ENCODE data around the gene FKBP2. TPM values are rescaled to one million over a fixed set of nuclear protein-coding genes. Genes with fewer than 3 reads are reported as not detected.

FKBP2 gene
- 10 to 100 TPM; 37.8 to 64.1 (median 45.6) TPM for total RNA-seq
- 100 to 1,000 TPM; 307 to 344 TPM for polyA plus RNA-seq

GRCh38 chr11:64240435-64241240 is at the start of gene FKBP2:
Gene FKBP2, plus strand, starts transcription at chr11:64241095. Its CDS starts 1,293 bp downstream, at chr11:64242388.
- no peaks in the 10 kb centered on the region for H3K36me3 ChIP-seq
- peak; percentile 97 to 99 (median 99) for DNase-seq
- FAIRE-seq: no peak
- 0 to 1% methylated on average over 58 of the region's 58 CpGs for WGBS, 2 donors
- no peaks in the 10 kb centered on the region for H3K9me3 ChIP-seq
- H3K4me1 ChIP-seq: peaks cover 29 to 55% (median 46%) of the 10 kb centered on the region in 3 donors
- intact Hi-C loops (cut with DNase I): no loop called here
- peak within 1 kb of the TSS; percentile 78 to 91 (median 80) for H3K4me3 ChIP-seq
- peak within 1 kb of the TSS; percentile 97 to 100 (median 98) for H3K27ac ChIP-seq
- ATAC-seq: peak; percentile 56 to 74 (median 66)
- no peak for TF ChIP-seq CTCF (IDR thresholded peaks at IDR 0.05)
- H3K27me3 ChIP-seq: no peaks in the 10 kb centered on the region

- 91 to 94% methylated on average over 5 of the region's 5 CpGs for WGBS, 2 donors
- TF ChIP-seq CTCF (IDR thresholded peaks at IDR 0.05): no peak
- Histone ChIP-seq H3K27me3 (no peaks in the 10 kb centered on the region), H3K4me3 (no peak overlapping the region), H3K9me3 (no peaks in the 10 kb centered on the region), H3K27ac (no peak overlapping the region), H3K36me3 (peaks cover 15 to 48% (median 42%) of the 10 kb centered on the region in 3 donors), H3K4me1 (peaks cover 0 to 9% (median 3%) of the 10 kb centered on the region in 3 donors)
- intact Hi-C loops (cut with DNase I): no loop called here
- no peak for DNase-seq
- FAIRE-seq: no peak
- no peak for ATAC-seq
Measured at GRCh38 chr11:64192434-64192833, 48.5 kb upstream of the FKBP2 start.

GRCh38 chr11:64196626-64197025 is 44.3 kb upstream of the FKBP2 start:
- Histone ChIP-seq H3K4me3 (no peak overlapping the region), H3K27me3 (no peaks in the 10 kb centered on the region), H3K36me3 (peaks cover 19 to 69% (median 52%) of the 10 kb centered on the region in 3 donors), H3K9me3 (no peaks in the 10 kb centered on the region), H3K27ac (no peak overlapping the region), H3K4me1 (no peaks in the 10 kb centered on the region)
- FAIRE-seq (no peak), DNase-seq (no peak), ATAC-seq (no peak)
- intact Hi-C loops (cut with DNase I): no loop called here
- 85 to 90% methylated on average over 9 of the region's 9 CpGs for whole genome bisulfite sequencing, 2 donors
- TF ChIP-seq CTCF (IDR thresholded peaks at IDR 0.05): no peak

GRCh38 chr11:64198511-64198910 is 42.4 kb upstream of the FKBP2 start:
- no peak for DNase-seq
- WGBS, 2 donors: 93 to 96% methylated on average over 2 of the region's 2 CpGs
- Histone ChIP-seq H3K36me3 (peaks cover 19 to 75% (median 55%) of the 10 kb centered on the region in 3 donors), H3K9me3 (no peaks in the 10 kb centered on the region), H3K27me3 (no peaks in the 10 kb centered on the region), H3K4me1 (no peaks in the 10 kb centered on the region), H3K4me3 (no peak overlapping the region), H3K27ac (no peak overlapping the region)
- intact Hi-C loops (cut with DNase I): no loop called here
- no peak for FAIRE-seq
- no peak for TF ChIP-seq CTCF (IDR thresholded peaks at IDR 0.05)
- ATAC-seq: no peak

- FAIRE-seq (no peak), DNase-seq (no peak), ATAC-seq (no peak)
- no peak overlapping the region for H3K4me3 ChIP-seq
- peaks cover 0 to 3% (median 0%) of the 10 kb centered on the region in 3 donors for H3K4me1 ChIP-seq
- no peak overlapping the region for H3K27ac ChIP-seq
- intact Hi-C loops (cut with DNase I): loop anchor here in 1 of 3 donors (10.0 kb wide), 1 partner anchor 93 kb away; the partner anchor contains the start of gene KCNK4
- WGBS, 2 donors: 56 to 65% methylated on average over 3 of the region's 3 CpGs
- H3K27me3 ChIP-seq: no peaks in the 10 kb centered on the region
- H3K36me3 ChIP-seq: peaks cover 7 to 52% (median 35%) of the 10 kb centered on the region in 3 donors
- H3K9me3 ChIP-seq: no peaks in the 10 kb centered on the region
- TF ChIP-seq CTCF (IDR thresholded peaks at IDR 0.05): no peak
Measured at GRCh38 chr11:64201543-64201942, 39.4 kb upstream of the FKBP2 start.

Measured in pancreas (tissue), 10 donors.